ENCODE data around the gene CENPT.

GRCh38 chr16:67814567-67814966, 32.9 kb downstream of the CENPT start:
- TF ChIP-seq, protein P1, sequence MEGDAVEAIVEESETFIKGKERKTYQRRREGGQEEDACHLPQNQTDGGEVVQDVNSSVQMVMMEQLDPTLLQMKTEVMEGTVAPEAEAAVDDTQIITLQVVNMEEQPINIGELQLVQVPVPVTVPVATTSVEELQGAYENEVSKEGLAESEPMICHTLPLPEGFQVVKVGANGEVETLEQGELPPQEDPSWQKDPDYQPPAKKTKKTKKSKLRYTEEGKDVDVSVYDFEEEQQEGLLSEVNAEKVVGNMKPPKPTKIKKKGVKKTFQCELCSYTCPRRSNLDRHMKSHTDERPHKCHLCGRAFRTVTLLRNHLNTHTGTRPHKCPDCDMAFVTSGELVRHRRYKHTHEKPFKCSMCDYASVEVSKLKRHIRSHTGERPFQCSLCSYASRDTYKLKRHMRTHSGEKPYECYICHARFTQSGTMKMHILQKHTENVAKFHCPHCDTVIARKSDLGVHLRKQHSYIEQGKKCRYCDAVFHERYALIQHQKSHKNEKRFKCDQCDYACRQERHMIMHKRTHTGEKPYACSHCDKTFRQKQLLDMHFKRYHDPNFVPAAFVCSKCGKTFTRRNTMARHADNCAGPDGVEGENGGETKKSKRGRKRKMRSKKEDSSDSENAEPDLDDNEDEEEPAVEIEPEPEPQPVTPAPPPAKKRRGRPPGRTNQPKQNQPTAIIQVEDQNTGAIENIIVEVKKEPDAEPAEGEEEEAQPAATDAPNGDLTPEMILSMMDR (IDR thresholded peaks at IDR 0.05): no peak
- TF ChIP-seq ZFX (IDR thresholded peaks at IDR 0.05; ENCODE audit: borderline replicate concordance): no peak
